SK-N-SH treated with all-trans-retinoic acid at 6 μM for 48 hours (cell line): ENCODE results near the gene ZNF692.

ENCODE experiments used
- ATAC-seq: fragments of 200-7000 bp; cut with Tn5 transposase; 3 replicates; pipeline ENCODE4 v1.9.1; 2020; ENCODE audit warnings: mild to moderate bottlenecking, moderate library complexity
- ARNTL ChIP-seq: fragments of 450-650 bp; formaldehyde crosslinking; IDR thresholded peaks from 2 replicates; pipeline ENCODE4 v1.5.0; 2020; ENCODE audit warnings: low read depth, mild to moderate bottlenecking, moderate library complexity, borderline replicate concordance
- BACH2 ChIP-seq: fragments of 250-450 bp; sonication (Bioruptor Pico); IDR thresholded peaks from 2 replicates; pipeline ENCODE4 v1.9.0; 2021; ENCODE audit warnings: mild to moderate bottlenecking, borderline replicate concordance
- CREB5 ChIP-seq: fragments of 250-450 bp; sonication (Bioruptor Pico); IDR thresholded peaks from 2 replicates; pipeline ENCODE4 v1.5.1; 2020; ENCODE audit warnings: low read depth, mild to moderate bottlenecking, moderate library complexity
- CSDC2 ChIP-seq: fragments of 250-450 bp; sonication (Bioruptor Pico); IDR thresholded peaks from 2 replicates; pipeline ENCODE4 v1.5.0; 2020; ENCODE audit warnings: mild to moderate bottlenecking, moderate library complexity
- ESRRG ChIP-seq: fragments of 250-450 bp; sonication (Bioruptor Pico); IDR thresholded peaks from 2 replicates; pipeline ENCODE4 v1.6.1; 2021; ENCODE audit warnings: mild to moderate bottlenecking
- ISL1 ChIP-seq: fragments of 250-450 bp; sonication (Bioruptor Pico); IDR thresholded peaks from 2 replicates; pipeline ENCODE4 v2.1.2; 2022; ENCODE audit warnings: mild to moderate bottlenecking, moderate library complexity
- OSR1 ChIP-seq: fragments of 250-450 bp; sonication (Bioruptor Pico); IDR thresholded peaks from 2 replicates; pipeline ENCODE4 v1.8.0; 2022; ENCODE audit warnings: moderate library complexity, mild to moderate bottlenecking, inconsistent platforms
- PPARA ChIP-seq: fragments of 250-450 bp; sonication (Bioruptor Pico); IDR thresholded peaks from 2 replicates; pipeline ENCODE4 v1.5.0; 2020; ENCODE audit warnings: mild to moderate bottlenecking, borderline replicate concordance
- RARB ChIP-seq: fragments of 250-450 bp; sonication (Bioruptor Pico); IDR thresholded peaks from 2 replicates; pipeline ENCODE4 v1.8.0; 2021; ENCODE audit warnings: mild to moderate bottlenecking, moderate library complexity
- SNAI2 ChIP-seq: fragments of 250-450 bp; sonication (Bioruptor Pico); IDR thresholded peaks from 2 replicates; pipeline ENCODE4 v1.5.0; 2020; ENCODE audit warnings: mild to moderate bottlenecking, moderate library complexity
- TCF4 ChIP-seq: fragments of 250-450 bp; sonication (Bioruptor Pico); IDR thresholded peaks from 2 replicates; pipeline ENCODE4 v1.8.0; 2021; ENCODE audit warnings: mild to moderate bottlenecking, moderate library complexity, borderline replicate concordance
- TSHZ2 ChIP-seq: fragments of 250-450 bp; sonication (Bioruptor Pico); IDR thresholded peaks from 2 replicates; pipeline ENCODE4 v1.5.0; 2020; ENCODE audit warnings: mild to moderate bottlenecking, moderate library complexity
- ZC3H10 ChIP-seq: fragments of 250-450 bp; sonication (Bioruptor Pico); IDR thresholded peaks from 2 replicates; pipeline ENCODE4 v1.5.1; 2021; ENCODE audit warnings: mild to moderate bottlenecking, moderate library complexity
- ZFP3 ChIP-seq: fragments of 250-450 bp; sonication (Bioruptor Pico); IDR thresholded peaks from 2 replicates; pipeline ENCODE4 v1.5.0; 2020; ENCODE audit warnings: mild to moderate bottlenecking, moderate library complexity
- ZFP30 ChIP-seq: fragments of 450-650 bp; formaldehyde crosslinking; IDR thresholded peaks from 2 replicates; pipeline ENCODE4 v1.5.0; 2022; ENCODE audit warnings: mild to moderate bottlenecking, moderate library complexity
- ZNF565 ChIP-seq: fragments of 450-650 bp; formaldehyde crosslinking; conservative IDR thresholded peaks from 2 replicates; pipeline ENCODE4 v1.5.0; 2020; ENCODE audit warnings: low read depth, mild to moderate bottlenecking, moderate library complexity
- ZNF70 ChIP-seq: fragments of 450-650 bp; formaldehyde crosslinking; IDR thresholded peaks from 2 replicates; pipeline ENCODE4 v1.5.0; 2020; ENCODE audit warnings: mild to moderate bottlenecking, moderate library complexity
- ZNF8 ChIP-seq: fragments of 450-650 bp; formaldehyde crosslinking; IDR thresholded peaks from 2 replicates; pipeline ENCODE4 v1.5.0; 2020; ENCODE audit warnings: mild to moderate bottlenecking, moderate library complexity
- TF ChIP-seq, protein P1 (sequence below): fragments of 250-450 bp; sonication (Bioruptor Pico); IDR thresholded peaks from 2 replicates; pipeline ENCODE4 v1.5.1; 2021; ENCODE audit warnings: mild to moderate bottlenecking, moderate library complexity
- TF ChIP-seq, protein P2 (sequence below): fragments of 250-450 bp; sonication (Bioruptor Pico); IDR thresholded peaks from 2 replicates; pipeline ENCODE4 v1.8.0; 2020; ENCODE audit warnings: mild to moderate bottlenecking, moderate library complexity, borderline replicate concordance

The ZNF692 gene

GRCh38 chr1:248857749-248858095, 1.2 kb downstream of the ZNF692 start:
- TF ChIP-seq ARNTL (CRISPR knock-in tag): no peak
- TF ChIP-seq, protein P1, sequence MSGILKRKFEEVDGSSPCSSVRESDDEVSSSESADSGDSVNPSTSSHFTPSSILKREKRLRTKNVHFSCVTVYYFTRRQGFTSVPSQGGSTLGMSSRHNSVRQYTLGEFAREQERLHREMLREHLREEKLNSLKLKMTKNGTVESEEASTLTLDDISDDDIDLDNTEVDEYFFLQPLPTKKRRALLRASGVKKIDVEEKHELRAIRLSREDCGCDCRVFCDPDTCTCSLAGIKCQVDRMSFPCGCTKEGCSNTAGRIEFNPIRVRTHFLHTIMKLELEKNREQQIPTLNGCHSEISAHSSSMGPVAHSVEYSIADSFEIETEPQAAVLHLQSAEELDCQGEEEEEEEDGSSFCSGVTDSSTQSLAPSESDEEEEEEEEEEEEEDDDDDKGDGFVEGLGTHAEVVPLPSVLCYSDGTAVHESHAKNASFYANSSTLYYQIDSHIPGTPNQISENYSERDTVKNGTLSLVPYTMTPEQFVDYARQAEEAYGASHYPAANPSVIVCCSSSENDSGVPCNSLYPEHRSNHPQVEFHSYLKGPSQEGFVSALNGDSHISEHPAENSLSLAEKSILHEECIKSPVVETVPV (CRISPR knock-in tag): no peak
- no peak for TF ChIP-seq CREB5 (CRISPR knock-in tag)
- no peak for TF ChIP-seq OSR1 (CRISPR knock-in tag)
- TF ChIP-seq, all 23 proteins: peak for 0
- no peak for ATAC-seq

- no peak for ATAC-seq
- no peak for TF ChIP-seq PPARA (CRISPR knock-in tag)
- no peak for TF ChIP-seq ZNF565 (CRISPR knock-in tag)
- TF ChIP-seq ISL1 (CRISPR knock-in tag): no peak
- TF ChIP-seq CSDC2 (CRISPR knock-in tag): no peak
- no peak for TF ChIP-seq ESRRG (CRISPR knock-in tag)
- TF ChIP-seq TCF4: no peak
- no peak for TF ChIP-seq RARB (CRISPR knock-in tag)
- TF ChIP-seq OSR1 (CRISPR knock-in tag): no peak
- TF ChIP-seq ARNTL (CRISPR knock-in tag): no peak
- no peak for TF ChIP-seq SNAI2 (CRISPR knock-in tag)
- no peak for TF ChIP-seq TSHZ2 (CRISPR knock-in tag)
- no peak for TF ChIP-seq ZFP30
- TF ChIP-seq, all 23 proteins: peak for 0
Observed at GRCh38 chr1:248857201-248857600, 1.7 kb downstream of the ZNF692 start.

GRCh38 chr1:248856176-248856575, 2.7 kb downstream of the ZNF692 start:
- ATAC-seq: no peak
- TF ChIP-seq TSHZ2 (CRISPR knock-in tag): no peak
- TF ChIP-seq OSR1 (CRISPR knock-in tag): no peak
- TF ChIP-seq ESRRG (CRISPR knock-in tag): no peak
- TF ChIP-seq, protein P1 (CRISPR knock-in tag): no peak
- no peak for TF ChIP-seq ZFP30
- no peak for TF ChIP-seq ARNTL (CRISPR knock-in tag)
- no peak for TF ChIP-seq PPARA (CRISPR knock-in tag)
- TF ChIP-seq CSDC2 (CRISPR knock-in tag): no peak
- no peak for TF ChIP-seq ZNF8 (CRISPR knock-in tag)
- TF ChIP-seq ZFP3: no peak
- no peak for TF ChIP-seq ZNF70 (CRISPR knock-in tag)
- TF ChIP-seq BACH2 (CRISPR knock-in tag): no peak
- no peak for TF ChIP-seq ZC3H10
- TF ChIP-seq ZNF565 (CRISPR knock-in tag): no peak
- TF ChIP-seq, protein P2, sequence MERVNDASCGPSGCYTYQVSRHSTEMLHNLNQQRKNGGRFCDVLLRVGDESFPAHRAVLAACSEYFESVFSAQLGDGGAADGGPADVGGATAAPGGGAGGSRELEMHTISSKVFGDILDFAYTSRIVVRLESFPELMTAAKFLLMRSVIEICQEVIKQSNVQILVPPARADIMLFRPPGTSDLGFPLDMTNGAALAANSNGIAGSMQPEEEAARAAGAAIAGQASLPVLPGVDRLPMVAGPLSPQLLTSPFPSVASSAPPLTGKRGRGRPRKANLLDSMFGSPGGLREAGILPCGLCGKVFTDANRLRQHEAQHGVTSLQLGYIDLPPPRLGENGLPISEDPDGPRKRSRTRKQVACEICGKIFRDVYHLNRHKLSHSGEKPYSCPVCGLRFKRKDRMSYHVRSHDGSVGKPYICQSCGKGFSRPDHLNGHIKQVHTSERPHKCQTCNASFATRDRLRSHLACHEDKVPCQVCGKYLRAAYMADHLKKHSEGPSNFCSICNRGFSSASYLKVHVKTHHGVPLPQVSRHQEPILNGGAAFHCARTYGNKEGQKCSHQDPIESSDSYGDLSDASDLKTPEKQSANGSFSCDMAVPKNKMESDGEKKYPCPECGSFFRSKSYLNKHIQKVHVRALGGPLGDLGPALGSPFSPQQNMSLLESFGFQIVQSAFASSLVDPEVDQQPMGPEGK (CRISPR knock-in tag): no peak
